ENCODE results near the gene SPTB. TPM values are rescaled to one million over a fixed set of nuclear protein-coding genes. Genes with fewer than 3 reads are reported as not detected.
"Not testable (repeated sequence)": the region's sequence is repeated elsewhere in the genome, so short reads cannot be mapped to it uniquely, and the experiment has no call there.

Gene SPTB
- 1.4 TPM in 2 replicates for total RNA-seq (2014; rRNA removed; shearing (Covaris generic))

DNA sequence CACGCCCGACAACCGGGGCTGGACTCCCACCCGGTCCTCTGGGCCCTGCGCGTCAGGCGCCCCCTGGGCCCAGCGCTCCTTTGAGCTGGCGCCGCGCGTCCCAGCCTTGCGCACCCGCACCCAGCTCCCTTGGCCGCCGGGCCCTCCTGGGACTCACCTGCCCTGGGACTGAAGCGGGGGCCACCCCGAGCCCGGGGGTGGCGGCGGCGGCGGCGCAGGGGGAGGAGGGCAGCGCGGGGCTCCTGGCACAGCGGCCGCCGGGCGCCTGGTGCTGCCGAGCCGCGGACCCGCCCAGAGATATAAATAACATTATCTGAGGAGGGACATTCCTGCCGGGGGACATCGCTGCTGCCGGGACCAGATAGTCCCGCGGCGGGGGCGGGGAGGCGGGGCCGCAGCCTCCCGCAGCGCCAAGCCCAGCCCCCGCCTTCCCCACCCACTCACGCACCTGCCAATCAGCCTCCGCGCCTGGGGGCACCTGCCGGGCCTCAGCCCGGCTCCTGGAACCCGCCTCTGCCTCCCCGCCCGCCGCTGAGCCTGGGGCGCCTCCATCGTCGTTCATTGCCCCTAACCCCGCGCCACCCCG lies at the start of gene SPTB:
SPTB (minus strand) TSS at position 273 of the 586 bp plus-strand sequence. CDS start 56,813 bp downstream, outside the sequence.
- no peaks in the 10 kb centered on the region for H3K36me3 ChIP-seq
- H3K4me3 ChIP-seq = peak within 1 kb of the TSS; percentile 43
- no peak for DNase-seq
- no peaks in the 10 kb centered on the region for H3K4me1 ChIP-seq
- no peak within 1 kb of the TSS for H3K27ac ChIP-seq
- H3K27me3 ChIP-seq = peaks cover 32% of the 10 kb centered on the region
- no peaks in the 10 kb centered on the region for H3K9me3 ChIP-seq (replicated peaks)

DNA sequence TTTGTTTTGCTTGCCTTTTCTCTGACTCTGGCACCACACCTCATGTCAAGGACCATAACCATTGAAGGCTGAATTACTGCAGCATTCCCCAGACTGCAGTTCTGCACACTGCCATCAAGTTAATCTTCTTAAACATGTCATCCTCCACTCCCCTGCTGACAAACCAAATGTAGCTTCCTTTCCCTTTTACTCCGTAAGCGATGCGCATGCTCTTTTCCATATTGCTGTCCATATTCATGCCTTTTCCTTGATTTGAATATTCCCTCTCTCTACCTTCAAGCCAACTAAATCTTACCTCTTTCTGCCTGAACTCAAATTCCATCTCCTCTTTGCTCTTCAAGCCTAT lies 49.3 kb upstream of the SPTB start:
- Histone ChIP-seq H3K9me3 (replicated peaks) (no peaks in the 10 kb centered on the region), H3K4me1 (no peaks in the 10 kb centered on the region; the same call in 1 of the 2 replicates), H3K27ac (no peak overlapping the region), H3K36me3 (peaks cover 19% of the 10 kb centered on the region; the same call in 1 of the 2 replicates), H3K4me3 (no peak overlapping the region), H3K27me3 (no peaks in the 10 kb centered on the region)
- DNase-seq = no peak

DNA sequence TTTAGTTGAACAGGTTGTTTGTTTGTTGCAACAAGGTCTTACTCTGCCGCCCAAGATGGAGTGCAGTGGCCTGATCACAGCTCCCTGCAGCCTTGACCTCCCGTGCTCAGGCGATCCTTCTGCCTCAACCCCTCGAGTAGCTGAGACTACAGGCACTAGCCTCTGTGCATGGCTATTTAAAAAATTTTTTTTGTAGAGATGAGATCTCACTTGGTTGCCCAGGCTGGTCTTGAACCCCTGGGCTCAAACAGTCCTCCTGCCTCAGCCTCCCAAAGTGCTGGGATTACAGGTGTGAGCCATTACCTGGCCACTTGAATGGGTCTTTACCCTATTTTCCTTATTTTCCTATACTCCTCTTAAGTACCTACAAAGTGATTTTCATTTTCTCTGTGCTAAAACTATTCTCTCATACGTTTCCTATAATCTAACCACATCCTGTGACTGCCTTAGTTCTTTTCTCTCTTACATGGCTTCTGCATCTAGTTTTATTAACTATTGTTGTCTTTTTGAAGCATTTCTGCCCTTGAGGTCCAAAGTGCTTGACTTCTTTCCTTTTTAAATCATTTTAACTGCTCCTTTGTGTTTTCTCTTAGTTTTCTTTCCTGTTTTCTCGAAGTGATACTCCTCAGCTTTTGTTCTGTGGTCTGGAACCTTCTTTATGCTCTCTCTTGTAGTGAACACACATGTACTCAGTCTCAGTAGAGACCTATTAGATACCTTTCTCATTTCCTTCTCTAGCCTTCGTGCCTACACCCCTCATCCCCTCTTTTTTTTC lies 48.7 kb upstream of the SPTB start:
- no peak overlapping the region for H3K27ac ChIP-seq
- H3K27me3 ChIP-seq = no peaks in the 10 kb centered on the region
- no peak for DNase-seq
- H3K9me3 ChIP-seq (replicated peaks) = no peaks in the 10 kb centered on the region
- no peak overlapping the region for H3K4me3 ChIP-seq
- no peaks in the 10 kb centered on the region for H3K4me1 ChIP-seq
- H3K36me3 ChIP-seq = peaks cover 19% of the 10 kb centered on the region; the same call in 1 of the 2 replicates

DNA sequence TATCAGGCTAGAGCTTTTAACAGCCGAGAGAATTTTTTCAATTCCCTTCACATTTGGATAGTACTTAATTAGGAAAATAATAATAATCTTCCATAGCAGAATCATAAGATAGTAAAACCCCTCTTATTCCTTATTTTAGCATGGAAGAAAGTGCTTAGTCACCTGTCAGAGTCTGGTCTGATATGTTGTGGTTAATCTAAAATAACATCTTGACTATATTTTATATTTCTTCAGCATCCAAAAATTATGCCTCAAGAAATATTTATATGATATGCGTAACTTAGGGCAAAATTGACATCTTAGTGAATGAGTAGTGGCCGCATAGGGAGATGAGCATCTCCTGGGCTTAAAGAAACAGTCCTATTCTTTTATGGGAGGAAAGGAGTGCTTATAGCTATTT lies 47.3 kb upstream of the SPTB start:
- no peaks in the 10 kb centered on the region for H3K9me3 ChIP-seq (replicated peaks)
- H3K36me3 ChIP-seq = peaks cover 15% of the 10 kb centered on the region; the same call in 1 of the 2 replicates
- no peaks in the 10 kb centered on the region for H3K4me1 ChIP-seq
- no peak for DNase-seq
- H3K27me3 ChIP-seq = no peaks in the 10 kb centered on the region
- H3K4me3 ChIP-seq = no peak overlapping the region
- H3K27ac ChIP-seq = no peak overlapping the region

DNA sequence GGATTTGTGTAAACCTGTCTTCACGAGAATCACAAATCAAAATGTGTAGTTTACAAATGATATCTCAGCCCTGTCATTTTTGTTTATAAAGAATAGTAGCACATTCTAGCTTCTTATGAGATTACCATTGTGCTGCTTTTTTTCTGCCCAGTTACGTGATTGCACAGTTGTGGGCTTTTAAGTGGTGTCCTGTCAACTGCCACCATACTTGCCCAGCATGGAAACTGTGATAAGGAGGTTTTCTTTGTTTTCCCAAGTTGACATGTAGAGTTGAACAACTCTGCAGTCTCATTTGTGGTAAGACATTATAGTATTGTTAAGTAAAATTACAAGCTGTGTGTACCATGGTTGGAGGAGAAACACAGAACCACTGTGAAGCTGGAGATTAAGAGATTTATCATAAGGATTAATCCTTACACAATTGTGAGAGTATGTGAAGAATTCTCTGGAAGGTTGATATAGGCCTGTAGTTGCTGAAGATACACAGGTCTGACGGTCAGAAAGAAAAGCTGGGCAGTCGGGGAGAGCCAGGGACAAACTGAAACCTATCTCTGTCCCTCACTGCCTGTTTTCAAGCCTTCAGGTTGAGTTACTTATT lies 46.8 kb upstream of the SPTB start:
- H3K36me3 ChIP-seq = peaks cover 11% of the 10 kb centered on the region; the same call in 1 of the 2 replicates
- no peak for DNase-seq

DNA sequence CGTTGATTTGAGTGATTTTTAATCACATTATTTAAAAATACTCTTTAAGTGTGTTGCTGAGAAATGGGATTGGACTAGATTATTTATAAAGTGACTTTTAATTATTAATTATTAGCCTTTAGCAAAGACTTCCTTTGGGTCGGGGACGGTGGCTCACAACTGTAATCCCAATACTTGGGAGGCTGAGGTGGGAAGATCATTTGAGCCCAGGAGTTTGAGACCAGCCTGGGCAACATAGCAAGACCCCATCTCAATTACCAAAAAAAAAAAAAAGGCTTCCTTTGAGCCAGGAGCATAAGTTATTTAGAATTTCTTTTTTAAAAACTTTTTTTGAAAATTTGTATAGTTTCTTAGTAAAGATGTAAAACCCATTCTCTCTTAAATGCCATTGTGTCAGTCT lies 43.3 kb upstream of the SPTB start:
- Histone ChIP-seq H3K4me3 (no peak overlapping the region), H3K27me3 (no peaks in the 10 kb centered on the region), H3K4me1 (no peaks in the 10 kb centered on the region), H3K9me3 (replicated peaks) (no peaks in the 10 kb centered on the region), H3K36me3 (peaks cover 9% of the 10 kb centered on the region; the same call in 1 of the 2 replicates), H3K27ac (no peak overlapping the region)
- DNase-seq = no peak

More for the DNA sequence above, 46.8 kb upstream of the SPTB start:
- no peak overlapping the region for H3K4me3 ChIP-seq
- H3K27me3 ChIP-seq = no peaks in the 10 kb centered on the region
- no peaks in the 10 kb centered on the region for H3K9me3 ChIP-seq (replicated peaks)
- H3K4me1 ChIP-seq = no peaks in the 10 kb centered on the region
- H3K27ac ChIP-seq = no peak overlapping the region

DNA sequence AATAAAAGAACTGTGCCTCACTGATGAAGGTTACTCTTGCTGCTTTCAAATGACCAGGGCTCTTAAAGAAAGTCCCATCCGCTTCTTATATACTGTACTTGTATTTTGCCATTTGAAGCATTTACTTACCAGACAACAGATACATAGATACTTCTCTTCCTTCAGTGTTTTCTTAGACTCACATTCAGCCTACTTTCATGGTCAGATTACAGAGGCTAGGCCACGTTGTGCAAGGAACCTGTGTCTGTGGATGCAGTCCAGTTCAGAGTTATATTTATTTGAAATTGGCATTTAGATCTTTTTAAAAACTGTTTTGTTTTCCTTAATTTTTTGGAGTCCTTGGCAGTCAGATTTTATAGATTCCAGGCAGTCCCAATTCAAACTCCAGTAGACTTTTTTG lies 40.8 kb upstream of the SPTB start:
- no peaks in the 10 kb centered on the region for H3K9me3 ChIP-seq (replicated peaks)
- no peaks in the 10 kb centered on the region for H3K27me3 ChIP-seq
- DNase-seq = no peak
- H3K4me3 ChIP-seq = no peak overlapping the region
- H3K36me3 ChIP-seq = no peaks in the 10 kb centered on the region
- no peak overlapping the region for H3K27ac ChIP-seq
- no peaks in the 10 kb centered on the region for H3K4me1 ChIP-seq

DNA sequence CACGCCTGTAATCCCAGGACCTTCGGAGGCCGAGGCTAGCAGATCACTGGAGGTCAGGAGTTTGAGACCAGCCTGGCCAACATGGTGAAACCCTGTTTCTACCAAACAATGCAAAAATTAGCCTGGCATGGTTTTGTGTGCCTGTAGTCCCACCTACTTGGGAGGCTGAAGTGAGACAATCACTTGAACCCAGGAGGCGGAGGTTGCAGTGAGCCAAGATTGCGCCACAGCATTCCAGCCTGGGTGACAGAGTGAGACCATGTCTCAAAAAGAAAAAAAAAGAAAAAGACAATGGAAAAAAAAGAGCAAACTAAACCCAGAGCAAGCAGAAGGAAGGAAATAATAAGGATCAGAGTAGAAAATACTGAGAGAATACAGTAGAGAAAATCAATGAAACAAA lies 39.9 kb upstream of the SPTB start:
- no peaks in the 10 kb centered on the region for H3K4me1 ChIP-seq
- DNase-seq = no peak
- no peak overlapping the region for H3K4me3 ChIP-seq

DNA sequence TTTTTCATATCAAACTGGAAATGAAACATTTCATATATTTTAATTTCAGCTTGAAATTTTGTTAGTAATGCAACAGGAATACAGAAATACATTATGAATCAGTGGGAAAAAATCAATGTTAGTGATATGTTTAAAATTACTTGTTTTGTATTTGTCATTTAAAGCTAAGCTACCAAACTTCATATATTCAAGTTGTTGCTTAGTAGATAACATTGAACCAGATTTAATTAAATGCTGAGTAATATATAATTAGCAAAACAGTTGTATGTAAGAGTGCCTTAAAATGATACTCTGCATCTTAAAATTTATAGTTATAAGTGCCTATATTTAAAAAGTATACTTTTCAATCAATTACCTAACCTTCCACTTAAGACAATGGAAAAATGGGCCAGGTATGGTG lies 39.5 kb upstream of the SPTB start:
- Histone ChIP-seq H3K9me3 (replicated peaks) (no peaks in the 10 kb centered on the region), H3K4me3 (no peak overlapping the region)

More for the DNA sequence above, 39.9 kb upstream of the SPTB start:
- Histone ChIP-seq H3K36me3 (no peaks in the 10 kb centered on the region), H3K27ac (no peak overlapping the region), H3K9me3 (replicated peaks) (no peaks in the 10 kb centered on the region), H3K27me3 (no peaks in the 10 kb centered on the region)

DNA sequence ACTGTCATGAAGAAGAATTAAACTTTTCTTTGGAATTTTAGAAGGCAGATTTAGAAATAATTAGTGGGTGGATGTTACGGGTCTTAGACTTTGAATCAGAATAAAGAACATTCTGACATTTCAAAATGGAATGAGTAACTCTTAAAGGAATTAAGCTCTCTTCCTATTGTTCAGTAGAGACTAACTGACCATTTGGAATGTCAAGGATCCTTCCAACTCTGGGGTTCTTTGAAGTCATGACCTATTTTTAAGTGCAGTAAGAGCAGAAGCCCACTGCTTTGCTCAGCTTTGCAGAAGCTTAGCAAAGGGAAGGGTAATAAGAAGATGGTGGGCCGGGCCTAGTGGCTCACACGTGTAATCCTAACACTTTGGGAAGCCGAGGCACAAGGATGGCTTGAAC lies 38.5 kb upstream of the SPTB start:
- no peaks in the 10 kb centered on the region for H3K36me3 ChIP-seq
- H3K4me3 ChIP-seq = no peak overlapping the region
- H3K27me3 ChIP-seq = no peaks in the 10 kb centered on the region
- no peak overlapping the region for H3K27ac ChIP-seq
- H3K9me3 ChIP-seq (replicated peaks) = no peaks in the 10 kb centered on the region
- no peaks in the 10 kb centered on the region for H3K4me1 ChIP-seq
- no peak for DNase-seq

More for the DNA sequence above, 39.5 kb upstream of the SPTB start:
- DNase-seq = no peak
- no peaks in the 10 kb centered on the region for H3K4me1 ChIP-seq
- H3K27me3 ChIP-seq = no peaks in the 10 kb centered on the region
- no peaks in the 10 kb centered on the region for H3K36me3 ChIP-seq
- no peak overlapping the region for H3K27ac ChIP-seq

DNA sequence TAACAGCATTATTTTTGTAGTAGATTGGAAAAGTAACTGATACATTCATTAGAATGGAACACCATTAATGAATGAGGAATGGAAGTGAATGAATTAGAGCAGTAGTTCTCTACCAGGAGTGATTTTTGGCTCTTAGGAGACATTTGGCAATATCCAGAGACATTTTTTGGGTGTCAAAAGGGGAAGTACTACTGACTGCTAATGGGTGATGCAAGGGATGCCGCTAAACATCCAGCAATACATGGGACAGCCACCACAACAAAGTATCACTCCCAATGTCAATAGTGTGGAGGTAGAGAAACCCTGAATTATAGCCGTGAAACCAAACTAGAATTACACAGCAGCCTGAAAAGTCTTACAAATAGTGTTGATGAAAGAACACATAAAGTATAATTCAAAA lies 36.1 kb upstream of the SPTB start:
- H3K4me3 ChIP-seq = no peak overlapping the region
- H3K27me3 ChIP-seq = no peaks in the 10 kb centered on the region
- no peaks in the 10 kb centered on the region for H3K36me3 ChIP-seq
- no peak overlapping the region for H3K27ac ChIP-seq
- H3K4me1 ChIP-seq = no peaks in the 10 kb centered on the region
- no peaks in the 10 kb centered on the region for H3K9me3 ChIP-seq (replicated peaks)
- DNase-seq = no peak

DNA sequence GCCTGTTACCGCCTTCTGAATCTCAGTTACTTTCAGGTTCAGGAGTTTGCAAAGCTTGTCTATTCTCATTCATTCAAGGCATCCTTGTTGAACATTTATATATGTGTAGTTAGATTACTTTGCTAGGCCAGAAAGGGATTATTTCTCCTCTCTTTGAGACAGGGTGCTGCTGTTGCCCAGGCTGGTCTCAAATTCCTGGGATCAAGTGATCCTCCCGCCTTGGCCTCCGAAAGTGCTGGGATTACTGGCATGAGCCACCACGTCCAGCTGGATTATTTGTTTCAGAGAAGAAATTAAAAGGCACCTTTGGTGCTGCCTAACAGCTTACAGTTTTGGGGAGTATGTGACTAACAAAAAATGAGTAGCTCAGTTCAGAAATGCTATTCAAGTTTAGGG lies 35.3 kb upstream of the SPTB start:
- DNase-seq = no peak
- Histone ChIP-seq H3K4me1 (no peaks in the 10 kb centered on the region), H3K27ac (peak overlapping the region; percentile 86), H3K27me3 (no peaks in the 10 kb centered on the region), H3K36me3 (no peaks in the 10 kb centered on the region), H3K4me3 (peak overlapping the region; percentile 97), H3K9me3 (replicated peaks) (no peaks in the 10 kb centered on the region)

DNA sequence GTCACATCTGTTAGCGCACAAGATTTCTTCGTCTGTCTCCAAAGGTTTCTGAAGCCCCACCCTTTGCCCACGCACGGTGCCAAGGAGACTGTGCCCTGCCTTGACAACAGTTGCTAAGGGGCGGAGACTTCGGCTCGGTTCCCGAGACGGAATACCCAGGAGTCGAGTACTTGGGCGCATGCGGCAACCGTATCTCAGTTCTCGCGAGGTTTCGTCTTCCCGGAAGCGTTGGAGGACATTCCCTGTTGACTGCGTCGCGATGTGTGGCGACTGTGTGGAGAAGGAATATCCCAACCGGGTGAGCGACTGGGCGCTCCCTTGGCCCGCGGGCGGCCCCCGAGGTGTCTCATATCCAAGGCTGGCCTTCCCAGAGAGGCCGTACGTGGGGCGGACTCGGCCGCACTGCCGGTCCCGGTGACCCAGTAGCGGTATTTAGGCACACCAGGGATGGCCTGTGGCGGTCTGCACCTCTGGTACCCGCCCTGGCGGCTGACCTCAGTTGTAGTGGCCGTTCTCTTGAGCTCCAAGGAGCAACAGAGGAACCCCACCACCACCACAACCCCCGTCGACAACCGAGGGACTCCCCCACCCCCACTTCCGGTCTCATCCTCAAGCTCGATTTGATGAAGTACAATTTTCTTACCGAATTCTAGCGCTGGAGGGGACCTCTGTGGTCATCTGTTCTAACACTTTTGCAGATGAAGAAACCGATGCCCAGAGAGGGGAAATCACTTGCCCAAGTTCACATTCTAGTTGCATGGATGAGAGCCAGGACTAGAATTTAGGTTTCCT lies 34.7 kb upstream of the SPTB start, which contains the start of gene CHURC1:
CHURC1 (plus strand) TSS at position 219 of the 792 bp plus-strand sequence; CDS start at position 260, 41 bp downstream.
- Histone ChIP-seq H3K9me3 (replicated peaks) (no peaks in the 10 kb centered on the region), H3K27me3 (no peaks in the 10 kb centered on the region), H3K36me3 (no peaks in the 10 kb centered on the region), H3K27ac (peak within 1 kb of the TSS; percentile 86), H3K4me3 (peak within 1 kb of the TSS; percentile 97), H3K4me1 (no peaks in the 10 kb centered on the region)
- DNase-seq = peak; percentile 97 to 98

DNA sequence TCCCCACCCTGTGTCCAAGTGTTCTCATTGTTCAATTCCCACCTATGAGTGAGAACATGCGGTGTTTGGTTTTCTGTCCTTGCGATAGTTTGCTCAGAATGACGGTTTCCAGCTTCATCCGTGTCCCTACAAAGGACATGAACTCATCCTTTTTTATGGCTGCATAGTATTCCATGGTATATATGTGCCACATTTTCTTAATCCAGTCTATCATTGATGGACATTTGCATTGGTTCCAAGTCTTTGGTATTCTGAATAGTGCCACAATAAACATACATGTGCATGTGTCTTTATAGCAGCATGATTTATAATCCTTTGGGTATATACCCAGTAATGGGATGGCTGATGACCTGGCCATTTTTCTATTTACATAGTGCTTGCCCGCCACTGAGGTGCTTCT lies 33.8 kb upstream of the SPTB start:
- H3K4me1 ChIP-seq; H3K27ac ChIP-seq; DNase-seq; H3K36me3 ChIP-seq; H3K9me3 ChIP-seq (replicated peaks); H3K27me3 ChIP-seq: not testable (repeated sequence)
- H3K4me3 ChIP-seq = peak overlapping the region; percentile 97
